Calu3 (cell line): ENCODE data around the gene TEX13B. TPM values are rescaled to one million over a fixed set of nuclear protein-coding genes. Genes with fewer than 3 reads are reported as not detected.

ENCODE experiments used
- BruUV-seq: library from RNA; stranded (reverse); fragments of 400-500 nt; replicated peaks from 2 replicates; lab custom pipeline; 2021; lab: Mats Ljungman, UMichigan
- CTCF ChIA-PET: fragments of 300-600 bp; sonication (Branson Sonifier 250); formaldehyde crosslinking; loops from one replicate; lab custom pipeline; 2022; ENCODE audit warnings: antibody characterized with exemption; lab: Charles Lee
- DNase-seq: peaks from one replicate; pipeline ENCODE4 v3.0.0; 2022
- H3K27ac Mint-ChIP-seq: one replicate; pipeline ENCODE4 v1.8.0; 2022; ENCODE audit warnings: mixed read lengths; ENCODE audit not compliant: unreplicated experiment
- H3K27me3 Mint-ChIP-seq: one replicate; pipeline ENCODE4 v1.8.0; 2022; ENCODE audit warnings: mixed read lengths; ENCODE audit not compliant: unreplicated experiment
- H3K36me3 Mint-ChIP-seq: one replicate; pipeline ENCODE4 v1.8.0; 2022; ENCODE audit warnings: mild to moderate bottlenecking, moderate library complexity, mixed read lengths; ENCODE audit not compliant: insufficient read depth, unreplicated experiment
- H3K4me1 Mint-ChIP-seq: one replicate; pipeline ENCODE4 v1.8.0; 2022; ENCODE audit warnings: mild to moderate bottlenecking, low read depth, mixed read lengths; ENCODE audit not compliant: unreplicated experiment
- H3K4me3 Mint-ChIP-seq: one replicate; pipeline ENCODE4 v1.8.0; 2022; ENCODE audit warnings: mild to moderate bottlenecking, low read depth, moderate library complexity, mixed read lengths; ENCODE audit not compliant: unreplicated experiment
- H3K9me3 Mint-ChIP-seq: one replicate; pipeline ENCODE4 v1.8.0; 2022; ENCODE audit warnings: low read depth, mixed read lengths; ENCODE audit not compliant: unreplicated experiment
- CTCF ChIP-seq: fragments of 200-600 bp; IDR thresholded peaks from one replicate; pipeline ENCODE4 v1.8.0; 2022; ENCODE audit warnings: antibody characterized with exemption; ENCODE audit not compliant: unreplicated experiment
- intact Hi-C: fragments of 100-400 bp; cut with micrococcal nuclease; formaldehyde crosslinking; loops from one replicate; pipeline ENCODE4 v1.10.0; 2022; ENCODE audit not compliant: unreplicated experiment
- total RNA-seq: library from RNA; stranded (reverse); gene quantifications from 2 replicates; pipeline ENCODE4 v1.2.3, GENCODE V29; 2022

Gene TEX13B
- total RNA-seq, 1 experiment from 2014 or later = not detected

- intact Hi-C loops = no loop called here
- peaks cover 11% of the 10 kb centered on the region for H3K4me1 Mint-ChIP-seq
- H3K4me3 Mint-ChIP-seq = peak overlapping the region; percentile 78
- H3K27me3 Mint-ChIP-seq = no peaks in the 10 kb centered on the region
- H3K36me3 Mint-ChIP-seq = peaks cover 13% of the 10 kb centered on the region
- no peaks in the 10 kb centered on the region for H3K9me3 Mint-ChIP-seq
- no TSS peak for BruUV-seq
- TF ChIP-seq CTCF = no peak
- no peak for DNase-seq
- H3K27ac Mint-ChIP-seq = no peak overlapping the region
- CTCF ChIA-PET = no interaction called here
These were observed 45.8 kb downstream of the TEX13B start for GRCh38 chrX:107936434-107936730.

- peaks cover 11% of the 10 kb centered on the region for H3K4me1 Mint-ChIP-seq
- CTCF ChIA-PET = no interaction called here
- no peak for TF ChIP-seq CTCF
- H3K9me3 Mint-ChIP-seq = no peaks in the 10 kb centered on the region
- peak overlapping the region; percentile 78 for H3K4me3 Mint-ChIP-seq
- intact Hi-C loops = no loop called here
- H3K36me3 Mint-ChIP-seq = peaks cover 13% of the 10 kb centered on the region
- DNase-seq = peak; percentile 21
- H3K27me3 Mint-ChIP-seq = no peaks in the 10 kb centered on the region
- peak overlapping the region; percentile 30 for H3K27ac Mint-ChIP-seq
- BruUV-seq = no TSS peak
These were observed 46.3 kb downstream of the TEX13B start for GRCh38 chrX:107935664-107936433.

DNA sequence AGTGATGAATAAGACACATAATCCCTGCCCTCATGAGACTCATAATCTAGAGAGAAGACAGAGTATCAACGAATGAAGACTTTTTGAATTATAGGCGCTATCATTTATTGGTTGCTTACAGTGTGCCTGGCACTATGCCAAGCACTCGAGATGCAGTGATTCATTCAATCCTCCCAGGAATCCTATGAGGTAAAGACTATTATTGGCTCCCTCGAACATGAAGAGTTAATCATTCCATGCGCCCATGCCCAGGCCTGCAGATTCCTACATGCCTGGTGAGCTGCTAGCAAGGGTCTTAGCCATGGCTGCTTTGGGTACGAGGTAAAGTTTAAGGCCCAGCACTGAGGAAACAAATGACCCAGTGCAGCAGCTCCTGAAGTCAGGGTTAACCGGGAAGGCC lies 47.0 kb downstream of the TEX13B start:
- peaks cover 13% of the 10 kb centered on the region for H3K36me3 Mint-ChIP-seq
- intact Hi-C loops = no loop called here
- H3K4me3 Mint-ChIP-seq = peak overlapping the region; percentile 78
- no peaks in the 10 kb centered on the region for H3K27me3 Mint-ChIP-seq
- no peak overlapping the region for H3K27ac Mint-ChIP-seq
- DNase-seq = peak; percentile 18
- no peaks in the 10 kb centered on the region for H3K9me3 Mint-ChIP-seq
- CTCF ChIA-PET = no interaction called here
- H3K4me1 Mint-ChIP-seq = peaks cover 11% of the 10 kb centered on the region
- no peak for TF ChIP-seq CTCF
- no TSS peak for BruUV-seq

DNA sequence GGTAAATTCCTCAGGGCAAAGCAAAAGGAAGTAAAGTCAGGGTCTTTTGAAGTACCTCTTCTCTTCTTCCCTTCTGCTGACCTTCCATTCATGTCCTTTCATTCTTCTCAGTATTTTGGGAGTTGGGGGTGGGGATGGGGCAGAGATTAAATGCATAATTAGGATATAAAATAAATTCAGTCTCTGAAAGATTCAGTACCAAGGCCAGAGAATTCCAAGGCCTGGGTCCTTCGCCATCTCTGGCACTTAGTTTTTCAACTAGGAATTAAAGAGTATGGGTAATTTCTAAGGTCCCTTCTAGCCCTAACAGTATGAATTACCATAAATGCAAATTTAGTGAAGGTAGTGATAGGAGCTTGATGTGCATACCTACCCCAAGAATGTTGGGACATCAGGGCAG lies 47.9 kb downstream of the TEX13B start:
- no TSS peak for BruUV-seq
- peaks cover 11% of the 10 kb centered on the region for H3K4me1 Mint-ChIP-seq
- intact Hi-C loops = no loop called here

More for the DNA sequence above, 47.9 kb downstream of the TEX13B start:
- Mint-ChIP-seq H3K9me3 (no peaks in the 10 kb centered on the region), H3K27ac (no peak overlapping the region), H3K4me3 (no peak overlapping the region), H3K27me3 (no peaks in the 10 kb centered on the region), H3K36me3 (peaks cover 13% of the 10 kb centered on the region)
- DNase-seq = no peak
- TF ChIP-seq CTCF = no peak
- CTCF ChIA-PET = no interaction called here

Other genes starting within 250 kb of the TEX13B start
- 35.1 and 48.3 TPM in 2 replicates for gene TSC22D3, start 206.6 kb downstream of the TEX13B start, total RNA-seq
- gene NCBP2L, start 204.6 kb downstream of the TEX13B start, total RNA-seq = not detected in 2 replicates
- gene MID2, start 156.5 kb downstream of the TEX13B start, total RNA-seq = 7.1 and 9.4 TPM in 2 replicates
- 2.6 and 23.2 TPM in 2 replicates for gene VSIG1, start 62.7 kb upstream of the TEX13B start, total RNA-seq
- gene PSMD10, start 109.2 kb upstream of the TEX13B start, total RNA-seq = 54.8 and 60.0 TPM in 2 replicates
- 9.8 and 10.5 TPM in 2 replicates for gene ATG4A, start 109.4 kb upstream of the TEX13B start, total RNA-seq